Panc1 (cell line): ENCODE measurements around the gene YY1. TPM values are rescaled to one million over a fixed set of nuclear protein-coding genes. Genes with fewer than 3 reads are reported as not detected.

Experiments
- ATAC-seq: fragments of 200-7000 bp; cut with Tn5 transposase; 2 replicates; pipeline ENCODE4 v1.9.1; 2020; ENCODE audit warnings: mild to moderate bottlenecking, moderate library complexity
- BruUV-seq: library from RNA; stranded (reverse); fragments of 400-500 nt; replicated peaks from 2 replicates; lab custom pipeline; 2021; lab: Mats Ljungman, UMichigan
- CTCF ChIA-PET: fragments of 300-600 bp; sonication (Branson Sonifier 250); formaldehyde crosslinking; loops from one replicate; lab custom pipeline; 2022; ENCODE audit warnings: antibody characterized with exemption; lab: Charles Lee
- POLR2A ChIA-PET: fragments of 300-600 bp; sonication (Branson Sonifier 250); formaldehyde crosslinking; loops from one replicate; lab custom pipeline; 2022; ENCODE audit warnings: antibody characterized with exemption; lab: Charles Lee
- DNase-seq: peaks from one replicate; pipeline ENCODE4 v3.0.0-alpha.2; 2010; ENCODE audit warnings: low read depth, low spot score
- H3K27ac ChIP-seq: 2 replicates; pipeline ENCODE4 v1.5.1; 2011; ENCODE audit warnings: mild to moderate bottlenecking, low read length, inconsistent platforms
- H3K27me3 ChIP-seq: fragments of 200-500 bp; sonication (Bioruptor generic); 2 replicates; pipeline ENCODE4 v1.6.0; 2014; ENCODE audit warnings: low read length, inconsistent platforms; ENCODE audit not compliant: control insufficient read depth, insufficient read depth
- H3K36me3 ChIP-seq: fragments of 200-500 bp; sonication (Bioruptor generic); 2 replicates; pipeline ENCODE4 v1.5.1; 2014; ENCODE audit warnings: inconsistent platforms, mild to moderate bottlenecking, low read length, moderate library complexity; ENCODE audit not compliant: control insufficient read depth, insufficient read depth
- H3K4me1 ChIP-seq: 2 replicates; pipeline ENCODE4 v1.5.1; 2011; ENCODE audit warnings: inconsistent platforms, mild to moderate bottlenecking, low read length, moderate library complexity; ENCODE audit not compliant: control insufficient read depth, insufficient read depth
- H3K4me3 ChIP-seq, 2 experiments: 2 replicates each; pipeline ENCODE4 v1.5.1; 2011 to 2012; ENCODE audit warnings: low read depth in 2 of 2, low read length in 2 of 2, mild to moderate bottlenecking in 2 of 2, inconsistent platforms in 1 of 2, moderate library complexity in 1 of 2
- H3K9me3 ChIP-seq: fragments of 200-500 bp; sonication (Bioruptor generic); 2 replicates; pipeline ENCODE4 v1.5.1; 2014; ENCODE audit warnings: low read depth, mild to moderate bottlenecking, inconsistent platforms, low read length, moderate library complexity; ENCODE audit not compliant: control insufficient read depth, insufficient read depth
- POLR2AphosphoS5 ChIP-seq: IDR thresholded peaks from 2 replicates; pipeline ENCODE4 v1.6.1; 2012; ENCODE audit warnings: mild to moderate bottlenecking, low read depth, low read length, moderate library complexity
- SIN3A ChIP-seq: IDR thresholded peaks from 2 replicates; pipeline ENCODE4 v1.6.1; 2012; ENCODE audit warnings: low read depth, mild to moderate bottlenecking, low read length, moderate library complexity, borderline replicate concordance; ENCODE audit not compliant: insufficient read depth
- TCF7L2 ChIP-seq: IDR thresholded peaks from 2 replicates; pipeline ENCODE4 v1.6.1; 2011; ENCODE audit warnings: mild to moderate bottlenecking, low read depth, low read length, inconsistent platforms
- in situ Hi-C: cut with HindIII; loops from 2 replicates; pipeline ENCODE4 v1.10.0; 2016; ENCODE audit warnings: low sequenced_read_pairs, low pct_unique_long_range_greater_than_20kb
- intact Hi-C: fragments of 100-400 bp; cut with micrococcal nuclease; formaldehyde crosslinking; loops from one replicate; pipeline ENCODE4 v1.10.0; 2022; ENCODE audit not compliant: unreplicated experiment
- total RNA-seq: library from RNA; stranded (reverse); gene quantifications from one replicate; pipeline ENCODE4 v1.2.1, GENCODE V29; 2021; ENCODE audit not compliant: unreplicated experiment
- TF ChIP-seq, protein P1 (sequence below), 2 experiments: IDR thresholded peaks; 2 replicates each; pipeline ENCODE4 v1.6.1; 2011 to 2012; ENCODE audit warnings: low read depth in 2 of 2, control low read depth in 1 of 2, low read length in 1 of 2, mild to moderate bottlenecking in 1 of 2, moderate library complexity in 1 of 2; ENCODE audit not compliant: insufficient read depth in 1 of 2
- TF ChIP-seq, protein P2 (sequence below): fragments of 450-650 bp; IDR thresholded peaks from 2 replicates; pipeline ENCODE4 v1.5.1; 2017; ENCODE audit warnings: mild to moderate bottlenecking

Gene YY1
- total RNA-seq, 1 experiment from 2014 or later = 71.3 TPM

DNA sequence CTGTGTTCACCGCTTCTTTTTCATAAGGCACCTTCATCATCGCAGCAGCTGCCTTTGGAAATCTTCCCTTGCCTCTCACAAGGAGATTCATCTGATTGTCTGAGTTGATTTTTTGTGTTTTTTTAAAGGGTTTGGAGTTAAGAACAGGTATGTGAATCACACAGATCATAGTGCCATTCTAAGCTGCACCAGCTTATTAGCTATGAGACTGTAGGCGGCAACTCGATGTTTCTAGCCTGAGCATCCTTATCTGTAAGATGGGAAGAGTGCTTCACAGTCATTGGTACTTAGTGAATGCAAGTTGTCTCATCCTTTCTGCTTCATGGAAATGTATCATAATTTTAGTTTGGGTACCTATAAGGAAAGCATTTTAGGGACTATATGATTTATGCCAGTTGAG is 35.3 kb downstream of the YY1 start:
- Histone ChIP-seq H3K36me3 (no peaks in the 10 kb centered on the region; the same call in 1 of the 2 replicates), H3K4me3 (no peak overlapping the region), H3K27ac (no peak overlapping the region), H3K9me3 (no peaks in the 10 kb centered on the region), H3K27me3 (no peaks in the 10 kb centered on the region), H3K4me1 (peaks cover 9% of the 10 kb centered on the region)
- ChIA-PET POLR2A (no interaction called here), CTCF (no interaction called here)
- intact Hi-C loops = no loop called here
- ATAC-seq = no peak
- in situ Hi-C loops = no loop called here
- no TSS peak for BruUV-seq
- TF ChIP-seq, protein P1, sequence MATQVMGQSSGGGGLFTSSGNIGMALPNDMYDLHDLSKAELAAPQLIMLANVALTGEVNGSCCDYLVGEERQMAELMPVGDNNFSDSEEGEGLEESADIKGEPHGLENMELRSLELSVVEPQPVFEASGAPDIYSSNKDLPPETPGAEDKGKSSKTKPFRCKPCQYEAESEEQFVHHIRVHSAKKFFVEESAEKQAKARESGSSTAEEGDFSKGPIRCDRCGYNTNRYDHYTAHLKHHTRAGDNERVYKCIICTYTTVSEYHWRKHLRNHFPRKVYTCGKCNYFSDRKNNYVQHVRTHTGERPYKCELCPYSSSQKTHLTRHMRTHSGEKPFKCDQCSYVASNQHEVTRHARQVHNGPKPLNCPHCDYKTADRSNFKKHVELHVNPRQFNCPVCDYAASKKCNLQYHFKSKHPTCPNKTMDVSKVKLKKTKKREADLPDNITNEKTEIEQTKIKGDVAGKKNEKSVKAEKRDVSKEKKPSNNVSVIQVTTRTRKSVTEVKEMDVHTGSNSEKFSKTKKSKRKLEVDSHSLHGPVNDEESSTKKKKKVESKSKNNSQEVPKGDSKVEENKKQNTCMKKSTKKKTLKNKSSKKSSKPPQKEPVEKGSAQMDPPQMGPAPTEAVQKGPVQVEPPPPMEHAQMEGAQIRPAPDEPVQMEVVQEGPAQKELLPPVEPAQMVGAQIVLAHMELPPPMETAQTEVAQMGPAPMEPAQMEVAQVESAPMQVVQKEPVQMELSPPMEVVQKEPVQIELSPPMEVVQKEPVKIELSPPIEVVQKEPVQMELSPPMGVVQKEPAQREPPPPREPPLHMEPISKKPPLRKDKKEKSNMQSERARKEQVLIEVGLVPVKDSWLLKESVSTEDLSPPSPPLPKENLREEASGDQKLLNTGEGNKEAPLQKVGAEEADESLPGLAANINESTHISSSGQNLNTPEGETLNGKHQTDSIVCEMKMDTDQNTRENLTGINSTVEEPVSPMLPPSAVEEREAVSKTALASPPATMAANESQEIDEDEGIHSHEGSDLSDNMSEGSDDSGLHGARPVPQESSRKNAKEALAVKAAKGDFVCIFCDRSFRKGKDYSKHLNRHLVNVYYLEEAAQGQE (IDR thresholded peaks at IDR 0.05; ENCODE audit: insufficient read depth in 1 of 2, low read depth in 2 of 2, low read length in 1 of 2) = no peak
- TF ChIP-seq, protein P2, sequence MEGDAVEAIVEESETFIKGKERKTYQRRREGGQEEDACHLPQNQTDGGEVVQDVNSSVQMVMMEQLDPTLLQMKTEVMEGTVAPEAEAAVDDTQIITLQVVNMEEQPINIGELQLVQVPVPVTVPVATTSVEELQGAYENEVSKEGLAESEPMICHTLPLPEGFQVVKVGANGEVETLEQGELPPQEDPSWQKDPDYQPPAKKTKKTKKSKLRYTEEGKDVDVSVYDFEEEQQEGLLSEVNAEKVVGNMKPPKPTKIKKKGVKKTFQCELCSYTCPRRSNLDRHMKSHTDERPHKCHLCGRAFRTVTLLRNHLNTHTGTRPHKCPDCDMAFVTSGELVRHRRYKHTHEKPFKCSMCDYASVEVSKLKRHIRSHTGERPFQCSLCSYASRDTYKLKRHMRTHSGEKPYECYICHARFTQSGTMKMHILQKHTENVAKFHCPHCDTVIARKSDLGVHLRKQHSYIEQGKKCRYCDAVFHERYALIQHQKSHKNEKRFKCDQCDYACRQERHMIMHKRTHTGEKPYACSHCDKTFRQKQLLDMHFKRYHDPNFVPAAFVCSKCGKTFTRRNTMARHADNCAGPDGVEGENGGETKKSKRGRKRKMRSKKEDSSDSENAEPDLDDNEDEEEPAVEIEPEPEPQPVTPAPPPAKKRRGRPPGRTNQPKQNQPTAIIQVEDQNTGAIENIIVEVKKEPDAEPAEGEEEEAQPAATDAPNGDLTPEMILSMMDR = no peak
- TF ChIP-seq TCF7L2 (no peak), POLR2AphosphoS5 (no peak)
- no peak for DNase-seq

DNA sequence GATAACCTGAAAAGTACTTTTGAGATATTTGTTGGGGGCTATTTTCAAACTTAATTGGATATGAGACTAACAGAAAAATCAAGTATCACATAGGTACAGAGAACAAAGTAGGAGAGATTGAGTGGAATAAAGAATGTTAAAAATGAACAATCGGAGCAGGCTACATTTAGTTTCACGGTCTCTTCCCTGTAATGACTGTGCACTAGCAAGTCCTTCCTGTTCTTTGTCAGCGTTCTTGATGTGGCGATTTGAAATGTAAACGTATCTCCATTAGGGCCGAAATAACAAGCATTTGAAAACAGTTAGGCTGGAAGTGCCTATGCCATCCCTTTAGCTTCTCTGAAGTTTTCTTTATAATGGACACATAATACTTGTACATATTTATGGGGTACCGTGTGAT is 36.3 kb downstream of the YY1 start:
- in situ Hi-C loops = no loop called here
- Histone ChIP-seq H3K36me3 (no peaks in the 10 kb centered on the region; the same call in 1 of the 2 replicates), H3K4me3 (no peak overlapping the region), H3K9me3 (no peaks in the 10 kb centered on the region), H3K4me1 (peaks cover 13% of the 10 kb centered on the region), H3K27me3 (no peaks in the 10 kb centered on the region), H3K27ac (no peak overlapping the region)
- no TSS peak for BruUV-seq
- TF ChIP-seq, protein P2 = no peak
- TF ChIP-seq, protein P1 (IDR thresholded peaks at IDR 0.05; ENCODE audit: insufficient read depth in 1 of 2, low read depth in 2 of 2, low read length in 1 of 2) = no peak
- TF ChIP-seq POLR2AphosphoS5 (no peak), SIN3A (no peak), TCF7L2 (no peak)
- ChIA-PET POLR2A (no interaction called here), CTCF (no interaction called here)
- ATAC-seq (no peak), DNase-seq (no peak)
- intact Hi-C loops = no loop called here
